Skin of body (tissue), 2 donors: ENCODE results near the gene CDK16. TPM values are rescaled to one million over a fixed set of nuclear protein-coding genes. Genes with fewer than 3 reads are reported as not detected.

Experiments
- DNase-seq: peaks from one replicate; lab custom pipeline; 2025; lab: John Stamatoyannopoulos, UW
- total RNA-seq: library from RNA; depleted of rRNA; stranded (reverse); fragments of >200 nt; gene quantifications from one replicate; pipeline ENCODE4 v1.2.3, GENCODE V29; 2014

CDK16 gene
- total RNA-seq, 1 donor from 2014 or later, result 38.7 TPM

DNA sequence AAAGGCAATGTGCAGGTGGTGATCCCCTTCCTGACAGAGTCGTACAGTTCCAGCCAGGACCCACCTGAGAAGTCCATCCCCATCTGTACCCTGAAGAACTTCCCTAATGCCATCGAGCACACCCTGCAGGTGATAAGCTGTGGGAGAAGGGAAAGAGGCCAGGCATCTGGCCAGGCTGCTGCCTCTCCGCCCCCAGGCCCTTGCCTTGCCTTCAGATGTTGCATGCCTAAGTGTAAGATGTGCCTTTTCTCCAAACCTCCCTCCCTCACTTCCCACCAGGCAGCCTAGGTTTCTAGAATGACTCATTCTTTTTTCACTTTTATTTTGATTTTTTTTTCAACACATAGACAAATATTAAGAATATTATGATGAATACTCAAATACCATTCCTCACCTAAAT is 12.2 kb upstream of the CDK16 start:
- no peak for DNase-seq

DNA sequence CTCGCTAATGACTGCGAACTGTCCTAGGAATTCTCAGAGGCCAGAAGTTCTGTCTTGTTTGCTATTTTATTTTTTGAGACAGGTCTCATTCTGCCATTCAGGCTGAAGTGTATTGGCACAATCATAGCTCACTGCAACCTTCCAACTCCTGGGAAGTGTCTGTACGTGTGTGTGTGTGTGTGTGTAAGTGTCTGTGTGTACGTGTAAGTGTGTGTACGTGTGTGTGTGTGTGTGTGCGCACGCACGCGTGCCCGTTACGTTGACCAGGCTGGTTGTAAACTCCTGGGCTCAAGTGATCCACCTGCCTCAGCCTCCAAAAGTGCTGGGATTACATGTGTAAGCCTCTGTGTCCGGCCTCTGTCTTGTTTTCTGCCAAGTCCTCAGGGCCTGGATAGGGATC is 10.4 kb upstream of the CDK16 start:
- DNase-seq, result no peak

DNA sequence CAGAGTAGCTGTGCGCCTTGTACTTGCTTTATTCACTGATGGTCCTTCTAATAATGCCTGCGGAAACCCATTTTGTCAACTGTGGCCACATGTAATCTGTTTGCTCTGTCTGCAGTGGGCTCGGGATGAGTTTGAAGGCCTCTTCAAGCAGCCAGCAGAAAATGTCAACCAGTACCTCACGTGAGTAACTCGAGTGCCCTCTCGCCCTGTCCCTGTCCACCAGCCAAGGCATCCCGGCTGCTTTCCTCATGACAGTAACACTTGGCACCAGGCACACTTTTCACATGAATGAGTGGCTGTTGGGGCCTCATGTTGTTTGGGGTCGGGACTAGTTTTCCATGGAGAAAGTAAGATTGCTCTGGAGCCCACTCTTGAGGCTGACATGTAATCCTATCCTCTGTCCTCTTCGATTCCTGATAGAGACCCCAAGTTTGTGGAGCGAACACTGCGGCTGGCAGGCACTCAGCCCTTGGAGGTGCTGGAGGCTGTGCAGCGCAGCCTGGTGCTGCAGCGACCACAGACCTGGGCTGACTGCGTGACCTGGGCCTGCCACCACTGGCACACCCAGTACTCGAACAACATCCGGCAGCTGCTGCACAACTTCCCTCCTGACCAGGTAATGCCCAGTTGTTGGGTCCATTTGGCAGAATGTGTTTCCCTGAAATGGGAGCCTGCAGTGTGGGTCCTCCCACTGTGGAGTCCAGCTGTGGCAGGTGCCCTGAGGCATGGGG is 8.8 kb upstream of the CDK16 start:
- no peak for DNase-seq

DNA sequence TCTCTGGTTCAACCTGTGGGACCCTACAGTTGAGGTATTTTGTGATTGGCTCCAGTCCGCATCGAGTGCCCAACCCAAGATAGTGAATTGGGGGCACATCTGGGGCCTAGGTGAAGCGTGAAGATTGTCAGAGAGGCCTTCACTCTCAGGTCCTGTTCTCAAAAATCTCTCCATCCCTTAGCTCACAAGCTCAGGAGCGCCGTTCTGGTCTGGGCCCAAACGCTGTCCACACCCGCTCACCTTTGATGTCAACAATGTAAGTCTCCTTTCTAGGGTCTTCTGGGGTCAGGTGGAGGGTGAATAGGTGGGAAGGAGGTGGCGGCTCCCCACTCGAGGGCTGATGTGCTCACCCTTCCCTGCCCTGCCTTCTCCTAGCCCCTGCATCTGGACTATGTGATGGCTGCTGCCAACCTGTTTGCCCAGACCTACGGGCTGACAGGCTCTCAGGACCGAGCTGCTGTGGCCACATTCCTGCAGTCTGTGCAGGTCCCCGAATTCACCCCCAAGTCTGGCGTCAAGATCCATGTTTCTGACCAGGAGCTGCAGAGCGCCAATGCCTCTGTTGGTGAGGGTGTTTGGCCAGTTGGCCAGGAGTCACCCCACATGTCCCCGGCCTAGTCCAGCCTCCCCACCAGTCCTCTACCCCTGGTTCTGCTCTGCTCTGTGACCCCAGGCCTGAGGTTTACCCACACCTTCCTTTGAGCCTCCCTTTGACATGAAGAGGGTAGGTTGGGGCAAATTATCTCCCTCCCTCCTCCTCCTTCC is 7.6 kb upstream of the CDK16 start:
- DNase-seq, result no peak

DNA sequence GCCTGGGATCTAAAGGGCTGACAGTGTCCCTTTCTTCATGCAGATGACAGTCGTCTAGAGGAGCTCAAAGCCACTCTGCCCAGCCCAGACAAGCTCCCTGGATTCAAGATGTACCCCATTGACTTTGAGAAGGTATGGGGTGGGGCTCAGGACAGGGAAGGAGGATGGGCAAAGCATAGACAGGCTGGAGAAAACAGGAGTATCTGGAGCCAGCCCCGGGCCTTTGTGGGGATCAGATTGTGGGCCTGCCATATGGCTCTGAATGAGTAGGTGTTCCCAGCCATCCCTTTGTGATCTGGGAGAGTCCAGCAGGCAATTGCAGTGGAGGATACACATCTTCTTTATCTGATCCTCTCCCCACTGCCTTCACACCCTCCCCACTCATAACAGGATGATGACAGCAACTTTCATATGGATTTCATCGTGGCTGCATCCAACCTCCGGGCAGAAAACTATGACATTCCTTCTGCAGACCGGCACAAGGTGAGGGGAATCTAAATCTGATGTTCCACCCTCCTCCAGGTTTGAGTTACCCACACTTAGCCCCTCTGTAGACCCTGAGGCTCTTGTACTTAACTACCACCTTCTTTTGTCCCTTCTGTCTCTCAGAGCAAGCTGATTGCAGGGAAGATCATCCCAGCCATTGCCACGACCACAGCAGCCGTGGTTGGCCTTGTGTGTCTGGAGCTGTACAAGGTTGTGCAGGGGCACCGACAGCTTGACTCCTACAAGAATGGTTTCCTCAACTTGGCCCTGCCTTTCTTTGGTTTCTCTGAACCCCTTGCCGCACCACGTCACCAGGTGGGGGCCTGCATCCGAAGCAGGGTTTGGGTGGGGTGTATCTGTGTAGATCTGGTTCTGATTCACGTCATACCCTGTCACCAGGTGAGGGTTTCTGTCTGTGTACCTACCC is 5.8 kb upstream of the CDK16 start:
- DNase-seq, result no peak

DNA sequence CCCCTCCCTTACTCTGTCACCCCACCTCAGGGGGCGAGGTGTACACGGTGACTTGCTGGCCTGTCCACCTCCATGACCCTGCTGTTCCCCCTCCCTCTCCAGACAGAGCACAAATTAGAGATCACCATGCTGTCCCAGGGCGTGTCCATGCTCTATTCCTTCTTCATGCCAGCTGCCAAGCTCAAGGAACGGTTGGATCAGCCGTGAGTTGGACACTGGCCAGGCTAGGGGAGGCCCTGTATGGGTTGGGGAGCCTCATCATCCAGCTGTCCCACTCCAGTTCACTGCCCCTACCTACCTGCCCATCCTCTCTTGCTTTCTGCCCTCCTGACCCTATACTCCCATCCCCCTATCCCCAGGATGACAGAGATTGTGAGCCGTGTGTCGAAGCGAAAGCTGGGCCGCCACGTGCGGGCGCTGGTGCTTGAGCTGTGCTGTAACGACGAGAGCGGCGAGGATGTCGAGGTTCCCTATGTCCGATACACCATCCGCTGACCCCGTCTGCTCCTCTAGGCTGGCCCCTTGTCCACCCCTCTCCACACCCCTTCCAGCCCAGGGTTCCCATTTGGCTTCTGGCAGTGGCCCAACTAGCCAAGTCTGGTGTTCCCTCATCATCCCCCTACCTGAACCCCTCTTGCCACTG is 3.9 kb upstream of the CDK16 start:
- no peak for DNase-seq

DNA sequence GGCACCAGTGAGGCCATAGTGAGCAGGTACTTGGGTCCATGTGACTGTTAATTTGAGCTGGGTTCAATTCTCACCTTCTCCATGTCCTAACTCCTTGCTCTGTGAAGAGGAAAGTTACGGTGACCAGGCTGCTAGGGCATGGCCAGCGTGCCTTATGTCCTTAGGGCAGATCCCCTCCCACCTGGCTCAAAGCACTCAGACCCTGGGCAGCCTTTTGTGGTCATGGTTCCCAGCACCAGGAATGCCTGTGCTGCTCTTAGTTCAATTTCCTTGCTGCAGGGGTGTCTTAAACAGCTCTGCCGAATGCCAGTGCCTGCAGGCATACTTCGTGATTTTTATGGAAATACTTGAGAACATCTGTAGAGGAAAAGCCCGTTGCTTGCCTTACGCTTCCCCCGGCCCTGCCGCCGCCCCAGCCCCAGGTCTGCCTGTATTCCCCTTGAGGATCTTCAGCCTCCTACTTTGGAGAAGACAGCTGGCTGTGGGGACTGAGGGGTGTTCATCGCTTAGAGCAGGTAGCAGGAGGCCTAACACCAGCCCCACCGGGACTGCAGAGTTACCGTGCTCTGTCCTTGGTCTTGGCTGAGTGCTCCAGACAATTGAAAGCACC is 3.1 kb upstream of the CDK16 start:
- DNase-seq, result no peak

DNA sequence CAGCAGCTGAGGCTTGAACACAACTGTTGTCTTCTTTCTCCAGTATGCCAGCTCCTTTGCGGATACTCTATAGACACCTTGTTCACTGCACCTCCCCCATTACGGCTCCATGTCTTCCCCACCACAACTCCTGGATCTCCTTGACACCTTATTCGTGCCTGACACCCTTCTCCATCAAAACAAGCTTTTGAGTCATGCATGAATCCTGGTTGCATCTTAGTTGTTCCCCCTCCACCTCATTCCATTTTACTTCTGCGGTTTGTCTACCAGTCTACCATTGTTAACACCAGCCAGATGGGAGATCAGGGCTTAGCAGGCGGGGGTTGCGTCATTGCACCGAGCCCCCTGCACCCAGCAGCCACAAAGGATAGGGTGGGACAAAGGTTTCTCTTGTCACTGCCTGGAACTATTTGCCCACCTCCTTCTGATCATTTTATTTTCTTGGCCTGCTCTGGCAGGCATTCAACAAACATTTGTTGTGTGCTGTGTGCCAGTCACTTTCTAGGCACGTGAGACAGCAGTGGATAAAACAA is 2.0 kb upstream of the CDK16 start:
- no peak for DNase-seq

DNA sequence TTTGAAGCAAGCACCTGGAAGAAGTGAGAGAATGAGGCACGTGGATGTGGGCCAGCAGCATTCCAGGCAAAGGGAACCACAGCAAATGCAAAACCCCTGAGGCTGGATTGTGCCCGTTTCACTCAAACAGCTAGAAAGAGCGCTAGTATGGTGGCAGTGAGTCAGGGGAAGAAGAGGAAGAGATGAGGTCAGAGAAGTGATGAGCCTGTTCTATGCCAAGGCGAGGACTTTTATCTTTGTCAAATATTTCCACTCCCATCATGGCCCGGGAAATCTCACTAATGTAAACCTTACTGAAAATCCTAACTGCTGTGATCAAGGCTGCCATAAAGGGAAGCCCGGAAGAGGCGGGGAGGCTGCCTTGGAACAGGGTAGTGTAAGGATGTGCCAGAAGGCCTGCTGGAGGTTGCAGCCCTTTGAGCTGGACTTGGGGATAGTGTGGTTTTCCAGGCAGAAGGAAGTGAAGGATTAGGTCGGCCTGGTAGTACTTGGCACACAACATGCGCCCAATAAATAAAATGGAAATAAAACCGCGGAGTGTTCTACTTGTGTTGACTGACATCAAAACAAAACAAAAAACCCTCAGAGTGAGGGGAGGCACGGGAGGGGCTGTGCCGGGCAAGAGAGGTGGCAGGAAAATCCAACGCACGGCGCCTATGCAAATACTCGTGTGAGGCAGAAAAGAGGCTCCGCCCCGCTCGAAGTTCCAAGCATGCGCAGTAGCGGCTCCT is 1.2 kb upstream of the CDK16 start:
- peak; percentile 67 for DNase-seq

DNA sequence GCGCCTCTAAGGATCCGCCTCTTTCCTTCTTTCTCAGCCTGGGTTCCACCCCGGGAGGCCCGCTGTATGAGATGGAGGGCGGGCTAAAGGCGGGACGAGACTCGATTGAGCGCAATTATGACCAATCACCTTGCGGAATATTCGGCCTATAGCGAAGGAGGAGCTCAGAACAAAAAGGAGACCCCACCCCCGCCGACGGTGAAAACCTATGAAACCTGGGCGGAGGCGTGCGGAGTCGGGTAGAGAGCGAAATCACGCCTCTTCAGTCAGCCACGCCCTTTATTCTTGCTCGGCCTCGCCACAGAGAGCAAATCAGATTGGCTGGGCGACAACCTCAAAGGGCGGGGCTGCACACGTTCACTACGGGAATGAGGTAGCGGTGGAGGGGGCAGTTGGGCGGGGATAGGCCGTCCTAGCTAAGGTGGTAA is 615 bp upstream of the CDK16 start:
- peak; percentile 97 for DNase-seq

DNA sequence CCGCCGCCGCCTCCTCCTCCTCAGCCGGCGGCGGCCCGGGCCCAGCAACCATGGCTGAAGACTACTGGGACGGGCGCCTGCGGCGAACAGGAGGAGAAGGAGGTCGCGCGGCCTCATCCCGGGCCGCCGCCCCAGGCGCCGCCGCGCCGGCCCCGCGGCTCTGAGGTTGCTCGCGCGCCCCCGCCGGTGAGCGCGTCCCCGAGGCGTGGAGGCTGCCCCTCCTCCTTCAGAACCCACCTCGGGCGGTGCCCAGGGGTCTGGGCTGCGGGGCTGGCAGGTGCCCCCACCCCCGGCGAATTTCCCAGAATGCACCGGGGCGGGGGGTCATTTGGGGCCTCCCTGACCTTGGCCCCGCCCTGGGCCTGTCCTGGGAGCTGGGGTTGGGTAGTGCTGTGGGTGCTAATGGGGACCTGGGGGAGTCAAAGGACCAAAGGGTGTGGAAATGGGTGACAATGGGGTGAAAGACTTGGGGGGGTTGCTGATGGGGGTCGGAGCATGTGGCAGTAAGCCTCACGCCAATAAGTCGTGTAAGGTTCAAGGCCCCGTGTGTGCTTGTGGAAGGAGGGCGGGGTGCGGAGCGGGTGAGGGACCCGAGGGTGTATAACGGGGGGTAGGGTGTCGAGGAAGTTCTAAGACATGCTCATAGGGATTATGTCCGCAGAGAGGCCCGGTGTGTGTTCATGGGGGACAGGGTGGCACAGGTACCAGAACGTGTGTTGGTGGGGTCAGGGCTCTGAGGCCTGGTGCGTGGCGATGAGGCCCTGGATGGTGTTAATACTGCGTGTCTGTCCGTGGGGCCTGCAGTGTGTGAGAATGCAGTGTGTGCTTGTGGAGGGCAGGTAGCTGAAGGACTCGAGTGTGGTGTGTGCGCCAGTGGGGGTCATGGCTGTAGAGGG is 687 bp downstream of the CDK16 start:
- DNase-seq, result no peak

DNA sequence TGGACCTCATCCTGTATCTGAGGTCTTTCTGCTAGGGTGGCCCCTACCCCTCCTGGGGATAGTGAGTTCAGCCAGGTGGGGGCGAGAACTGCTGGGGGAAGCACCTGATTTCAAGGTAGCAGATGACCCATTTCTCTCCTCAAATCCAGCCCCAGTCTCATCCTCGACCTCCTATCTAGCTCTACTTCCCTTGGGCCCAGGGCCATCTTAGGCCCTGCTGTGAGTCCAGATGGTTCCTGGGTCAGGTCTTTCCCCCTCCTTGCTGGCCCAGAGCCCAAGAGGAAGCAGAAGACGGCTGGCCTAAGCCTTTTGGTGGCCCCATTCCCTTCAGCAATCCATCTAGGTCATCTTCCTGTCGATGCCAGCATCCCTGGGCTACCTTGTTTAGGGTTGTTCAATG is 3.3 kb downstream of the CDK16 start:
- DNase-seq, result no peak

DNA sequence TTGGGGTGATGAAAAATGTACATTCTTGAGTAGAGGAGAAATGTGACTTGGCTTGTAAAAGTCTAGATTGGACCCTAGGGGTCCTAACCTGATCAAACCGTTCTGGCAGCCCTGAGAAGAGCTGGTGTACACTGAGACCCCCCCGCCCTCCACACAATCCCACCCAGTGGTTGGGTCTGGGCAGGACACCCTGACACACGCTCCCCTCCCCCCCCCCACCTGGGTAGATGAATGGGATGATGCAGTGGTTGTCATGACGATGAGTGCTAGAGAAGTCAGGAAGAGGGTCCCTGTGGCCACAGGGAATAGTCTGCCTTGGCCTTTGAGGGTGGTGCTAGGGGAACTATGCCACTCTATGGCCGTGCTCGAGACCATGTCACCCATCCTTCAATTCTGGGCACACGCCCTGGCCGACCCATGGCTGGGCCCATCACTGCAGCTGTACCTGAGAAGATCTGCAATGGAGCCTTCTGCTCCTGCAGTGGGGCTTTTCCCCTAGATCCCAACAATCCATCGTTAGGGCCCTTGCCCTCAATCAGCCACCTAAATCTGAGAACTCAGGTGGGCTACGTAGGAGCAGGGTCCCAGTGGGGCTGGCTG is 4.4 kb downstream of the CDK16 start:
- DNase-seq, result no peak

DNA sequence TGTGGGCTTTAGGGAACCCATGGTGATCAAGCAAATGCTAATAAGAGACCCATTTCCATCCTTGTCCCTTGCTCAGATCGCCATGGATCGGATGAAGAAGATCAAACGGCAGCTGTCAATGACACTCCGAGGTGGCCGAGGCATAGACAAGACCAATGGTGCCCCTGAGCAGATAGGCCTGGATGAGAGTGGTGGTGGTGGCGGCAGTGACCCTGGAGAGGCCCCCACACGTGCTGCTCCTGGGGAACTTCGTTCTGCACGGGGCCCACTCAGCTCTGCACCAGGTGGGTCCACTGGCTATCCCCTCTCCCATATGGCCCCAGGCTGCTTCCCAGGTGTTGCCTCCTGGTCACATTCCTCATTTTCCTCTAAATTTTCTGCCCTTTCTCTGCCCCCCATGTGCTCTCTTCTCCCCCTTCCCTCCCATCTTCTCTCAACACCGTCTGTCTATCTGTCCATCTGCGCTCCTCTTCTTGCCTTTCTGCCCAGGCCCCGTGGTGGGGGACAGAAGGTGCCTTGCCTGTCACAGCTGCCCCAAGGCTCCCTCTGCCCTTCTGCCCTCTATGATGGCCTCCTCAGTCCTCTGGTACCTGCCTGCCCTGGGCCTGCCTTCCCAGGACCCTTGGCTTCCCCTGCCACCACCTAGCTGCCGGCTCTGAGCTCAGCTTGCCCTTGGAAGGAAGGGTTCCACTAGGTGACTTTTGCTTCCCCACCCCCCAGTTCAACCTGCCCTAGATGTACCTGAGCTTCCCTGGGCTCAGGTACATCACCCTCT is 5.2 kb downstream of the CDK16 start:
- DNase-seq, result no peak

DNA sequence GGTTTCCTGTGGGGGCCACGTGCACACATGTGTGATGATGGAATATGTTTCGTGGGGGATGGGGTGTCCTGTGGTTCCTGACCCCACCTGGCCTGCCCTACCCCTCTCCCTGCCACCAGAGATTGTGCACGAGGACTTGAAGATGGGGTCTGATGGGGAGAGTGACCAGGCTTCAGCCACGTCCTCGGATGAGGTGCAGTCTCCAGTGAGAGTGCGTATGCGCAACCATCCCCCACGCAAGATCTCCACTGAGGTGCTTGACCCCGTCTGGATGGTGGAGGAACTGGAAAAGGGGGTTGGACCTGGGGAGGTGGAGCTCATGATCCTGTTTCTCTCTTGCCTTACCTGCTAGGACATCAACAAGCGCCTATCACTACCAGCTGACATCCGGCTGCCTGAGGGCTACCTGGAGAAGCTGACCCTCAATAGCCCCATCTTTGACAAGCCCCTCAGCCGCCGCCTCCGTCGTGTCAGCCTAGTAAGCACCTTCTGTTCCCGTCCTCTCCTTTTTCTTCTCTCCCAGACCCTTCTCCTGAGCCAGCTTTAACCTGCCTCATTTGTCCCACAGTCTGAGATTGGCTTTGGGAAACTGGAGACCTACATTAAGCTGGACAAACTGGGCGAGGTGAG is 5.9 kb downstream of the CDK16 start:
- no peak for DNase-seq

DNA sequence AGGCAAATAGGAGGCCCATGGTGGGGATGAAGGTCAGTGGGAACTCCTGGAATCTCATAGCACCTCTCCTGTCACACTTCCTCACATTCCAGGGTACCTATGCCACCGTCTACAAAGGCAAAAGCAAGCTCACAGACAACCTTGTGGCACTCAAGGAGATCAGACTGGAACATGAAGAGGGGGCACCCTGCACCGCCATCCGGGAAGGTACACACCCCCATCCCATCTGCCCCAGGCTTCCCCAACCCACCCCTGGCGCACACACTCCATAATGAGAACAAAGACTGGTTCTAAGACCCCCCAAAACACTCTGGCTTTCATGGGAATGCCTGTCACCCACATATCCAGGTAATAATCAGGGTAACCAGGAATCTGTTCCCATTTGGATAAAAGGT is 6.4 kb downstream of the CDK16 start:
- no peak for DNase-seq

DNA sequence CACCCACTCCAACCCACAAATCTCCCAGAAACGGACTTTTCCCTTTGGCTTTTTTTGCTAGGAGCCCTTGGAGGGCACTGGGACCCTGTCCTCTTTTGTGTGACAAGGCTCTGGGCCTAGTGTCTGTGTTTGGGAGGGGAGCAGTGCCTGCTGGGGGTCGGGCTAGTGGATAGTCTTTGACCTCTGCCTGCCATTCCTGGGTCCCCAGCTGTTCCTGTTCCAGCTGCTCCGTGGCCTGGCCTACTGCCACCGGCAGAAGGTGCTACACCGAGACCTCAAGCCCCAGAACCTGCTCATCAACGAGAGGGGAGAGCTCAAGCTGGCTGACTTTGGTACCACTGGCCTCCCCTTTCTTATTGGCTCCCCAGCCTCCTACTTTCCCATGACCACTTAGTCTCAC is 7.6 kb downstream of the CDK16 start:
- no peak for DNase-seq
